ENCODE data around the gene KLHL26. TPM values are rescaled to one million over a fixed set of nuclear protein-coding genes. Genes with fewer than 3 reads are reported as not detected.

KLHL26 gene
- total RNA-seq, 1 experiment from 2014 or later: 17.1 TPM

DNA sequence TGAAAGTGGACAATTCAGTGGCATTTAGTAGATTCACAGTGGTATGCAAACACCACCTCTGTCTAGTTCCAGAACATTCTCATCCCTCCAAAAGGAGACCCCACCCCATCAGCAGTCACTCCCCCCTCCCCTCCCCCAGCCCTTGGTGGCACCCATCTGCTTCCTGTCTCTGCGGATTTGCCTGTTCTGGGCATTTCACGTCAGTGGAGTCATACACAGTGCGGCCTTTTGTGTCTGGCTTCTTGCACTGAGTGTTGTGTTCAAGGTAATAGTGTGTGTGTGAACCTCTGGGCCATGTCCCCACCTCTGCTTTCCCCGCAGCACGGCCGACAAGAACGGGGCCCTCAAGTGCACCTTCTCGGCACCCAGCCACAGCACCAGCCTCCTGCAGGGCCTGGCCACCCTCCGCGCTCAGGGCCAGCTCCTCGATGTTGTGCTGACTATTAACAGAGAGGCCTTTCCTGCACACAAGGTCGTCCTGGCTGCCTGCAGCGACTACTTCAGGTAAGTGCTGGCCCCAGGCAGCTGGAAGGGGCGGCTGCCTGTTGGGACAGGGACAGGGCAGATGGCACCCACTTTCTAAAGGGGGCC lies 27.2 kb downstream of the KLHL26 start (continued):
- TF ChIP-seq REST (IDR thresholded peaks at IDR 0.05; ENCODE audit: low read depth): no peak
- TF ChIP-seq, protein P1, sequence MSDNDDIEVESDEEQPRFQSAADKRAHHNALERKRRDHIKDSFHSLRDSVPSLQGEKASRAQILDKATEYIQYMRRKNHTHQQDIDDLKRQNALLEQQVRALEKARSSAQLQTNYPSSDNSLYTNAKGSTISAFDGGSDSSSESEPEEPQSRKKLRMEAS (IDR thresholded peaks at IDR 0.05): no peak

- intact Hi-C loops (cut with micrococcal nuclease): no loop called here
- TF ChIP-seq, protein P2, sequence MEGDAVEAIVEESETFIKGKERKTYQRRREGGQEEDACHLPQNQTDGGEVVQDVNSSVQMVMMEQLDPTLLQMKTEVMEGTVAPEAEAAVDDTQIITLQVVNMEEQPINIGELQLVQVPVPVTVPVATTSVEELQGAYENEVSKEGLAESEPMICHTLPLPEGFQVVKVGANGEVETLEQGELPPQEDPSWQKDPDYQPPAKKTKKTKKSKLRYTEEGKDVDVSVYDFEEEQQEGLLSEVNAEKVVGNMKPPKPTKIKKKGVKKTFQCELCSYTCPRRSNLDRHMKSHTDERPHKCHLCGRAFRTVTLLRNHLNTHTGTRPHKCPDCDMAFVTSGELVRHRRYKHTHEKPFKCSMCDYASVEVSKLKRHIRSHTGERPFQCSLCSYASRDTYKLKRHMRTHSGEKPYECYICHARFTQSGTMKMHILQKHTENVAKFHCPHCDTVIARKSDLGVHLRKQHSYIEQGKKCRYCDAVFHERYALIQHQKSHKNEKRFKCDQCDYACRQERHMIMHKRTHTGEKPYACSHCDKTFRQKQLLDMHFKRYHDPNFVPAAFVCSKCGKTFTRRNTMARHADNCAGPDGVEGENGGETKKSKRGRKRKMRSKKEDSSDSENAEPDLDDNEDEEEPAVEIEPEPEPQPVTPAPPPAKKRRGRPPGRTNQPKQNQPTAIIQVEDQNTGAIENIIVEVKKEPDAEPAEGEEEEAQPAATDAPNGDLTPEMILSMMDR (IDR thresholded peaks at IDR 0.05 in 2 of 3, conservative IDR thresholded peaks at IDR 0.05 in 1 of 3; ENCODE audit: borderline replicate concordance in 1 of 3, insufficient read depth in 1 of 3, low read depth in 2 of 3, low read length in 2 of 3): no peak
- TF ChIP-seq POLR2A (IDR thresholded peaks at IDR 0.05; ENCODE audit: borderline replicate concordance, extremely low read depth, insufficient read depth, insufficient read length) (no peak), EGR1 (IDR thresholded peaks at IDR 0.05; ENCODE audit: low read depth) (no peak)
- Histone ChIP-seq H2AFZ (ENCODE audit: low read depth, low read length, poor library complexity, severe bottlenecking) (no peak overlapping the region), H3K9ac (ENCODE audit: low read length) (no peak overlapping the region), H3K36me3 (ENCODE audit: control insufficient read depth in 1 of 2, insufficient read depth in 2 of 2, low read length in 2 of 2) (no peaks in the 10 kb centered on the region), H3K9me3 (ENCODE audit: control insufficient read depth in 1 of 2, insufficient read depth in 1 of 2, low read depth in 1 of 2, low read length in 2 of 2) (no peaks in the 10 kb centered on the region), H3K79me2 (ENCODE audit: insufficient read depth, low read length) (peaks cover 4% of the 10 kb centered on the region; the same call in 1 of the 2 replicates), H3K27ac (ENCODE audit: low read depth, low read length) (no peak overlapping the region), H3K9me2 (ENCODE audit: insufficient read depth) (no peaks in the 10 kb centered on the region), H4K20me1 (ENCODE audit: insufficient read depth) (no peaks in the 10 kb centered on the region), H3K4me2 (ENCODE audit: low read length) (no peak overlapping the region), H3K4me1 (ENCODE audit: control insufficient read depth in 1 of 2, insufficient read depth in 2 of 2, low read length in 2 of 2) (peaks cover 4 to 9% of the 10 kb centered on the region in 2 experiments; a peak in 3 of 4 replicates), H3K4me3 (replicated peaks in 1 of 2; ENCODE audit: low read depth in 1 of 2, low read length in 2 of 2) (no peak overlapping the region), H3K27me3 (ENCODE audit: insufficient read depth, low read length) (no peaks in the 10 kb centered on the region)
- RAD21 ChIA-PET (ENCODE audit: low non-redundant PET in 1 of 2, low total read pairs in 2 of 2, uncharacterized antibody in 2 of 2, unreplicated experiment in 2 of 2): no interaction called here
- ATAC-seq (no peak), DNase-seq (ENCODE audit: low read depth, low spot score) (no peak)
- CTCF ChIA-PET: no interaction called here
- POLR2A ChIA-PET: no interaction called here
- no TSS peak for BruUV-seq (replicated peaks)
Measured at GRCh38 chr19:18665771-18666202, 29.0 kb downstream of the KLHL26 start.

Measured in HCT116 (cell line).